Neural progenitor cell (in vitro differentiated cells): ENCODE data around the gene EPB41. TPM values are rescaled to one million over a fixed set of nuclear protein-coding genes. Genes with fewer than 3 reads are reported as not detected.

Source experiments
- DNase-seq: peaks from one replicate; pipeline ENCODE4 v3.0.0-alpha.2; 2016; ENCODE audit warnings: low spot score
- H2AFZ ChIP-seq: fragments of 200-600 bp; sonication (generic); replicated peaks from 2 replicates; pipeline ENCODE4 v1.6.1; 2016; ENCODE audit warnings: antibody characterized with exemption
- H3F3A ChIP-seq: fragments of 200-600 bp; sonication (generic); 2 replicates; pipeline ENCODE4 v1.6.1; 2016; ENCODE audit warnings: antibody characterized with exemption, low read depth
- H3K27ac ChIP-seq: fragments of 200-600 bp; sonication (generic); 2 replicates; pipeline ENCODE4 v1.5.1; 2016; ENCODE audit warnings: mild to moderate bottlenecking
- H3K27me3 ChIP-seq: fragments of 200-600 bp; sonication (generic); 2 replicates; pipeline ENCODE4 v1.6.1; 2016; ENCODE audit warnings: mild to moderate bottlenecking, moderate library complexity
- H3K36me3 ChIP-seq: fragments of 200-600 bp; sonication (generic); 2 replicates; pipeline ENCODE4 v1.5.1; 2016
- H3K4me1 ChIP-seq: fragments of 200-600 bp; sonication (generic); 2 replicates; pipeline ENCODE4 v1.6.1; 2016; ENCODE audit warnings: mixed run types
- H3K4me2 ChIP-seq: fragments of 200-600 bp; sonication (generic); 2 replicates; pipeline ENCODE4 v1.6.1; 2016
- H3K4me3 ChIP-seq: fragments of 200-600 bp; sonication (generic); 2 replicates; pipeline ENCODE4 v1.5.1; 2016
- H3K79me2 ChIP-seq: fragments of 200-600 bp; sonication (generic); 2 replicates; pipeline ENCODE4 v1.6.1; 2016; ENCODE audit warnings: low read depth
- H3K9ac ChIP-seq: fragments of 200-600 bp; sonication (generic); 2 replicates; pipeline ENCODE4 v1.6.1; 2016
- H3K9me3 ChIP-seq: fragments of 200-600 bp; sonication (generic); 2 replicates; pipeline ENCODE4 v1.5.1; 2016; ENCODE audit warnings: low read depth
- H4K20me1 ChIP-seq: fragments of 200-600 bp; sonication (generic); 2 replicates; pipeline ENCODE4 v1.6.1; 2016; ENCODE audit warnings: low read depth
- H3K27ac Mint-ChIP-seq: 3 replicates; pipeline ENCODE4 v1.8.0; 2021; ENCODE audit warnings: mixed read lengths
- H3K27me3 Mint-ChIP-seq: 2 replicates; pipeline ENCODE4 v1.8.0; 2022; ENCODE audit warnings: low read depth, mild to moderate bottlenecking, inconsistent platforms, moderate library complexity, mixed read lengths; ENCODE audit not compliant: insufficient read depth
- H3K36me3 Mint-ChIP-seq: 3 replicates; pipeline ENCODE4 v1.8.0; 2021; ENCODE audit warnings: mixed read lengths
- H3K4me1 Mint-ChIP-seq: 3 replicates; pipeline ENCODE4 v1.8.0; 2021; ENCODE audit warnings: mixed read lengths
- H3K4me3 Mint-ChIP-seq: 3 replicates; pipeline ENCODE4 v1.8.0; 2021; ENCODE audit warnings: mild to moderate bottlenecking, moderate library complexity, mixed read lengths
- H3K9me3 Mint-ChIP-seq: 3 replicates; pipeline ENCODE4 v1.8.0; 2020; ENCODE audit warnings: mixed read lengths
- EZH2 ChIP-seq: fragments of 200-600 bp; sonication (generic); IDR thresholded peaks from 2 replicates; pipeline ENCODE4 v1.6.1; 2017; ENCODE audit warnings: antibody characterized with exemption, mild to moderate bottlenecking, moderate library complexity
- EZH2phosphoT487 ChIP-seq: fragments of 200-600 bp; sonication (generic); IDR thresholded peaks from 2 replicates; pipeline ENCODE4 v1.6.1; 2017; ENCODE audit warnings: antibody characterized with exemption
- total RNA-seq: library from RNA; depleted of rRNA; stranded (reverse); fragments of >200 nt; gene quantifications from 2 replicates; pipeline ENCODE4 v1.2.3, GENCODE V29; 2015; ENCODE audit warnings: low replicate concordance
- TF ChIP-seq, protein P1 (sequence below): fragments of 200-600 bp; sonication (generic); IDR thresholded peaks from 2 replicates; pipeline ENCODE4 v1.5.1; 2017; ENCODE audit warnings: antibody characterized with exemption, mild to moderate bottlenecking

EPB41 gene
- total RNA-seq, 1 donor from 2014 or later, result 211 TPM

DNA sequence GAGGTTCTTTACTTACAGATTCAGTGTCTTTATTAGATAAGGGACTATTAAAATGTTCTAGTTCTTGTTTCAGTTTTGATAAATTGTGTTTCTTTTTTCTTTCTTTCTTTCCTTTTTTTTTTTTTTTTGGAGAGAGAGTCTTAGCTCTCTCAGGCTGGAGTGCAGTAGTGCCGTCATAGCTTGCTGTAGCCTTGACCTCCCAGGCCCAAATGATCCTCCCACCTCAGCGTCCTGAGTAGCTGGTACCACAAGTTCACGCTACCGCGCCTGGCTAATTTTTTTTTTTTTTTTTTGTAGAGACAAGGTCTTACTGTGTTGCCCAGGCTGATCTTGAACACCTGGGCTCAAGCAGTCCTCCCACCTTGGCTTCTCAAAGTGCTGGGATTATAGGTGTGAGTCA is 132.8 kb downstream of the EPB41 start:
- peaks cover 10% of the 10 kb centered on the region for H3K36me3 Mint-ChIP-seq
- H3K27ac ChIP-seq, result no peak overlapping the region
- no peak overlapping the region for H2AFZ ChIP-seq
- no peaks in the 10 kb centered on the region for H4K20me1 ChIP-seq
- no peak overlapping the region for H3K9ac ChIP-seq
- H3K79me2 ChIP-seq, result no peaks in the 10 kb centered on the region
- H3K4me1 ChIP-seq, result no peaks in the 10 kb centered on the region
- H3K27me3 ChIP-seq, result no peaks in the 10 kb centered on the region
- H3F3A ChIP-seq, result peaks cover 4% of the 10 kb centered on the region
- H3K4me1 Mint-ChIP-seq, result no peaks in the 10 kb centered on the region
- no peak for DNase-seq
- no peaks in the 10 kb centered on the region for H3K36me3 ChIP-seq
- H3K4me3 Mint-ChIP-seq, result no peak overlapping the region
- no peaks in the 10 kb centered on the region for H3K9me3 ChIP-seq
- TF ChIP-seq EZH2, result no peak
- TF ChIP-seq, protein P1, sequence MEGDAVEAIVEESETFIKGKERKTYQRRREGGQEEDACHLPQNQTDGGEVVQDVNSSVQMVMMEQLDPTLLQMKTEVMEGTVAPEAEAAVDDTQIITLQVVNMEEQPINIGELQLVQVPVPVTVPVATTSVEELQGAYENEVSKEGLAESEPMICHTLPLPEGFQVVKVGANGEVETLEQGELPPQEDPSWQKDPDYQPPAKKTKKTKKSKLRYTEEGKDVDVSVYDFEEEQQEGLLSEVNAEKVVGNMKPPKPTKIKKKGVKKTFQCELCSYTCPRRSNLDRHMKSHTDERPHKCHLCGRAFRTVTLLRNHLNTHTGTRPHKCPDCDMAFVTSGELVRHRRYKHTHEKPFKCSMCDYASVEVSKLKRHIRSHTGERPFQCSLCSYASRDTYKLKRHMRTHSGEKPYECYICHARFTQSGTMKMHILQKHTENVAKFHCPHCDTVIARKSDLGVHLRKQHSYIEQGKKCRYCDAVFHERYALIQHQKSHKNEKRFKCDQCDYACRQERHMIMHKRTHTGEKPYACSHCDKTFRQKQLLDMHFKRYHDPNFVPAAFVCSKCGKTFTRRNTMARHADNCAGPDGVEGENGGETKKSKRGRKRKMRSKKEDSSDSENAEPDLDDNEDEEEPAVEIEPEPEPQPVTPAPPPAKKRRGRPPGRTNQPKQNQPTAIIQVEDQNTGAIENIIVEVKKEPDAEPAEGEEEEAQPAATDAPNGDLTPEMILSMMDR, result no peak
- TF ChIP-seq EZH2phosphoT487, result no peak
- H3K27me3 Mint-ChIP-seq, result no peaks in the 10 kb centered on the region
- H3K4me3 ChIP-seq, result no peak overlapping the region
- no peak overlapping the region for H3K4me2 ChIP-seq
- H3K9me3 Mint-ChIP-seq, result peaks cover 4% of the 10 kb centered on the region
- no peak overlapping the region for H3K27ac Mint-ChIP-seq

DNA sequence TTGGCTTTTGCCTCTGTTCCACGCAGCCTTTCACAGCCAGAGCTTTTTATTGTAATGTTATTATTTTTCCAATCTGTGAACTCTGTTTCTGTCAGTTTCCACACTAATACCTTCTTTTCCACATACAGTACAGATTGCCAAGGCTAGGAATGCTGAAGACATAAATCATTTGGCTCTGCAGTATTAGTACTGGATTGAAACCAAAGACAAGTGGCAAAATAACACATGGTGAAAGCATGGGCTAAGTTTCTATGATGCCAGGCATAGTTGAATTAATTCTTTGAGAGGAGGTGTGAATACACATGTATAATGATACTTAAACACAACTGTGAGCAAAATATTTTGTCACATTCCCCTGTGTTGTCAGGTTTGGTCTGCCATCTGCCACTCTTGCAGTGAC is 135.8 kb downstream of the EPB41 start:
- H3K27me3 ChIP-seq, result no peaks in the 10 kb centered on the region
- H3K4me1 Mint-ChIP-seq, result no peaks in the 10 kb centered on the region
- no peaks in the 10 kb centered on the region for H3K9me3 ChIP-seq
- H3F3A ChIP-seq, result no peaks in the 10 kb centered on the region
- H3K4me1 ChIP-seq, result no peaks in the 10 kb centered on the region
- H3K27ac ChIP-seq, result no peak overlapping the region
- no peak overlapping the region for H3K4me2 ChIP-seq
- H3K79me2 ChIP-seq, result no peaks in the 10 kb centered on the region
- TF ChIP-seq, protein P1, result no peak
- TF ChIP-seq EZH2phosphoT487 (no peak), EZH2 (no peak)
- peaks cover 12% of the 10 kb centered on the region for H3K36me3 Mint-ChIP-seq
- H4K20me1 ChIP-seq, result no peaks in the 10 kb centered on the region
- no peak overlapping the region for H3K9ac ChIP-seq
- DNase-seq, result no peak
- no peaks in the 10 kb centered on the region for H3K36me3 ChIP-seq
- H3K4me3 Mint-ChIP-seq, result no peak overlapping the region
- no peak overlapping the region for H2AFZ ChIP-seq
- no peak overlapping the region for H3K4me3 ChIP-seq
- peaks cover 4% of the 10 kb centered on the region for H3K9me3 Mint-ChIP-seq
- H3K27ac Mint-ChIP-seq, result no peak overlapping the region
- H3K27me3 Mint-ChIP-seq, result no peaks in the 10 kb centered on the region

DNA sequence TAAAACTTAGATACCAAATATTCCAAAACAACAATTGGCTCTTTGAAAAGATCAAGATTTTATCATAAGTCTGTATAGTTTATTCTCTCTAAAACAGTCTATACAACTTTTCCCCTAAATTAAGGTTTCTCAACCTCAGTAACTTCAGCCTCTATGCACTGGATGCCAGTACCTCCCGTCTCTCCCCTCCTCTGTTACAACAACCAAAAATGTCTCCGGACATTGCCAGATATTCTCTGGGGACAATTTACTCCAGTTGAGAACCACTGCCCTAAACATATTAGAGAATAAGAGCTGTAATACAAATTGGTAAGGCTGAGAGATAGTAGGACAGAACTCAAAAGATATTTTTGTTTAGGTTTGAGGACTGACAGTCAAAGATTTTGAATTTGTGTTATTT is 137.7 kb downstream of the EPB41 start:
- no peak for DNase-seq
- H3K9me3 Mint-ChIP-seq, result no peaks in the 10 kb centered on the region
- H3K27ac ChIP-seq, result no peak overlapping the region
- no peak for TF ChIP-seq EZH2
- TF ChIP-seq EZH2phosphoT487, result no peak
- TF ChIP-seq, protein P1, result no peak
- no peaks in the 10 kb centered on the region for H3K4me1 ChIP-seq
- no peak overlapping the region for H3K4me3 Mint-ChIP-seq
- H3K4me1 Mint-ChIP-seq, result no peaks in the 10 kb centered on the region
- no peaks in the 10 kb centered on the region for H3F3A ChIP-seq
- H3K4me3 ChIP-seq, result no peak overlapping the region
- no peaks in the 10 kb centered on the region for H3K36me3 ChIP-seq
- no peak overlapping the region for H2AFZ ChIP-seq
- no peaks in the 10 kb centered on the region for H3K9me3 ChIP-seq
- no peaks in the 10 kb centered on the region for H4K20me1 ChIP-seq
- H3K36me3 Mint-ChIP-seq, result peaks cover 7% of the 10 kb centered on the region
- H3K9ac ChIP-seq, result no peak overlapping the region
- no peaks in the 10 kb centered on the region for H3K79me2 ChIP-seq
- no peaks in the 10 kb centered on the region for H3K27me3 Mint-ChIP-seq
- no peak overlapping the region for H3K4me2 ChIP-seq
- H3K27me3 ChIP-seq, result no peaks in the 10 kb centered on the region
- no peak overlapping the region for H3K27ac Mint-ChIP-seq
